Aorta (tissue), 5 donors: Measurements from ENCODE around the gene NFAM1. TPM values are rescaled to one million over a fixed set of nuclear protein-coding genes. Genes with fewer than 3 reads are reported as not detected.

Source experiments
- ATAC-seq: fragments of 200-7000 bp; cut with Tn5 transposase; one replicate; pipeline ENCODE4 v1.9.1; 2022; ENCODE audit warnings: moderate library complexity; ENCODE audit not compliant: low FRiP score
- DNase-seq, 2 donors: peaks; one replicate each; pipeline ENCODE4 v3.0.0-alpha.2; 2020
- H3K27ac ChIP-seq, 2 donors: one replicate each; pipeline ENCODE4 v1.5.1; 2013; ENCODE audit warnings: low read length in 2 of 2, mild to moderate bottlenecking in 2 of 2, moderate library complexity in 2 of 2, control low read depth in 1 of 2, inconsistent platforms in 1 of 2, low read depth in 1 of 2
- H3K27me3 ChIP-seq, 2 donors: one replicate each; pipeline ENCODE4 v1.6.1; 2013; ENCODE audit warnings: control low read depth in 1 of 2, low read length in 1 of 2, mild to moderate bottlenecking in 1 of 2, moderate library complexity in 1 of 2; ENCODE audit not compliant: insufficient read depth in 2 of 2, control insufficient read depth in 1 of 2
- H3K36me3 ChIP-seq, 2 donors: one replicate each; pipeline ENCODE4 v1.6.1; 2013; ENCODE audit warnings: control low read depth in 1 of 2, low read length in 1 of 2, mild to moderate bottlenecking in 1 of 2; ENCODE audit not compliant: insufficient read depth in 2 of 2, control insufficient read depth in 1 of 2
- H3K4me1 ChIP-seq, 2 donors: one replicate each; pipeline ENCODE4 v1.6.1; 2013; ENCODE audit warnings: low read length in 2 of 2, control low read depth in 1 of 2, mild to moderate bottlenecking in 1 of 2, moderate library complexity in 1 of 2; ENCODE audit not compliant: insufficient read depth in 2 of 2, control insufficient read depth in 1 of 2
- H3K4me3 ChIP-seq, 2 donors: one replicate each; pipeline ENCODE4 v1.5.1; 2013; ENCODE audit warnings: low read length in 2 of 2, control low read depth in 1 of 2, mild to moderate bottlenecking in 1 of 2
- H3K9me3 ChIP-seq: one replicate; pipeline ENCODE4 v1.6.1; 2013; ENCODE audit warnings: mild to moderate bottlenecking, low read length; ENCODE audit not compliant: control insufficient read depth
- WGBS, 2 donors: extraction: QIAGEN DNeasy Blood & Tissue Kit; methylation state at CpG; one replicate each; pipeline ENCODE4 v1.1.7; 2013; 5-methylcytosine and 5-hydroxymethylcytosine counted together
- intact Hi-C, 2 donors: fragments of 100-400 bp; cut with DNase I; formaldehyde crosslinking; loops; one replicate each; pipeline versions ENCODE4 v1.14.2 to v1.15.0; 2022
- polyA plus RNA-seq, 2 donors: library from polyadenylated mRNA; stranded (reverse); fragments of 200-250 nt; gene quantifications; one replicate each; pipeline ENCODE4 v1.2.3, GENCODE V29; 2013
- total RNA-seq, 2 donors: library from RNA; stranded (reverse); fragmentation: NEBNext Ultra II Directional; extraction: Animal tissue kit (Norgen Biotek cat#: 25700); gene quantifications; one replicate each; pipeline ENCODE4 v1.2.1, GENCODE V29; 2021
- donor health status: healthy with polysubstance abuse.
- donor health status: Bipolar disorder and iron deficiency.
- donor health status: DM: no; HTN: no; CAD: no.
- donor health status: DM: no; HTN: no; CAD: no.
- donor health status: DM: yes; HTN: yes; CAD: no.

The NFAM1 gene
- total and polyA plus RNA-seq, 4 donors: 0.38 to 10.5 (median 3.9) TPM

DNA sequence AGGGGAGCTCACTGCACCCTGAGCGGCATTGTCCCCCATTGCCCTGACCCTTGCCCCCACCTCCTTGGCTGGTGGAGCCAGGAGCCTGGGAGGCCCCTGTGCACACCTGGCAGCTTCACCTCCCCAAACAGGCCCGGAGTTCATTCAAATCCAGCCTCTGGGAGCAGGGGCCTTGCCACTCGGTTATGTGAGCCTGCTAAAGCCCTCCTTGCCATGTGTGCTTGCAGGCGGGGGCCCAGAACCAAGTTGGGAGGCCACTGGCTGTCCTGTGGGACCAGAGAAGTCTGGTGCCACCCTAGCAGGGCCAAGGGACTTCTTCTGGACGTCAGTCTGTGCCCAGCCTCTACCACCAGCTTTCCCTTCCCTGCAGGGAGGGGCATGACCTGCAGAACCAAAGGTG lies 48.9 kb downstream of the NFAM1 start:
- Histone ChIP-seq H3K27me3 (no peaks in the 10 kb centered on the region), H3K4me1 (no peaks in the 10 kb centered on the region), H3K4me3 (no peak overlapping the region), H3K36me3 (no peaks in the 10 kb centered on the region), H3K27ac (no peak overlapping the region), H3K9me3 (no peaks in the 10 kb centered on the region)
- ATAC-seq (no peak), DNase-seq (no peak)
- intact Hi-C loops: no loop called here
- WGBS, 2 donors: 88 to 94% methylated on average over 5 of the region's 5 CpGs

DNA sequence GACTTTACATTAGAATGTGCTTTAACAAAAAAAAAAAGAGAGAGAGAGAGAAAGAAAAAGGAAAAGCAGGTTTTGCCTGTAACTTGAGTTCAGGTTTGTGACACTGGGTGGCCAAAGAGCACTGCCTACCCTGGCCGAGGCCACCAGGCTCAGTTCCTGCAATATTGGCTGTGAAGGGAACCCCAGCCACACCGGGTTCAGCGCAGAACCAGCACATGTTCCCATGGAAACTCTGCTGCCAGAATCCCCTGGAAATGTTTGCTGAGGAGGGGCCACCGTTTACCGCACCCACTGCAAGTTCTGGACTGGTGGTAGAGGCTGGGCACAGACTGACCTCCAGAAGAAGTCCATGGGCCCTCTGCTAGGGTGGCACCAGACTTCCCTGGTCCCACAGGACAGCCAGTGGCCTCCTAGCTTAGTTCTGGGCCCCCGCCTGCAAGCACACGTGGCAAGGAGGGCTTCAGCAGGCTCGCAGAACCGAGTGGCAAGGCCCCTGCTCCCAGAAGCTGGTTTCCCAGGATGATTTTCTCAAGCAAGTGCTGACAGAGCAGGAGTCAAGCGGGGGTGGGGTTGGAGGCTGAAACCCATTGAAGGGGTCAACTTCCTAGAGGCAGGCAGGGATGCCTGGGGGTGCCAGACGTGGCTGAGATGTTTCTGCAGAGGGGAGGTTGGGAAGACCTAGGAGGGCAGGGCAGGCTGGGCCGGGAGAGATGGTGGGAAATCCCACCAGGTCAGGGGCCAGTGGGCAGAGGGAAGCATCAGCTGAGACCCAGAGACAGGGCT lies 51.2 kb downstream of the NFAM1 start:
- Histone ChIP-seq H3K4me3 (no peak overlapping the region), H3K27ac (no peak overlapping the region), H3K36me3 (no peaks in the 10 kb centered on the region), H3K4me1 (no peaks in the 10 kb centered on the region), H3K9me3 (no peaks in the 10 kb centered on the region), H3K27me3 (peaks cover 0 to 2% of the 10 kb centered on the region in 2 donors)
- 83% methylated on average over 12 of the region's 12 CpGs for WGBS, 2 donors
- ATAC-seq (no peak), DNase-seq (no peak)
- intact Hi-C loops: no loop called here

DNA sequence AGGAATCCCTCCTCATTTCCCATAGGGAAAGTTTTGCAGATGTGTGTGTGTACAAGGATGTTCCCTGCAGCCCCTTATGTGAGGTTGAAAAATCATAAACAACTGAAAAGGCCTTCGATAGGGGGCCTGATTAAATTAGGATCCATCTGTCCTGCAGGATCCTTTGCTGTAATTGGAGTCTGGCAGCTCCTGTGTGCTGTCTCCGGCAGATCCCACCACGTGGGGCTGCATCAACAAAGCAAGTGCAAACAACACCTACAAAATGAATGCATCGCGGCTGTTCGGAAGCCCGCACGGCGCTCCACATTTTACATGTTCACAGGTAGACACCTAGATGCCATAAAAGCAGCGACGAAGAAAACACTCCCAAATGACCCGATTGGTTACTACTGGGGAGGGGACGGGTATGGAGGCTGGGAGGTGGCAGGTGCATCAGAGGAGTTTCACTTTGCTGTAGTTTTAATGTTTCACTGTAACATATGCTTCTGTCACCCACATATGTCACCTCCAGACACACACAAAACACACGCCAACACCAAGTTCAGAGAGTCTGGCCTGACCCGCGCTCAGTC lies 52.2 kb downstream of the NFAM1 start:
- WGBS, 2 donors: 91 to 94% methylated on average over 16 of the region's 16 CpGs
- Histone ChIP-seq H3K4me1 (no peaks in the 10 kb centered on the region), H3K9me3 (no peaks in the 10 kb centered on the region), H3K27me3 (peaks cover 0 to 2% of the 10 kb centered on the region in 2 donors), H3K36me3 (no peaks in the 10 kb centered on the region), H3K27ac (no peak overlapping the region), H3K4me3 (no peak overlapping the region)
- no peak for DNase-seq
- no peak for ATAC-seq
- intact Hi-C loops: no loop called here

DNA sequence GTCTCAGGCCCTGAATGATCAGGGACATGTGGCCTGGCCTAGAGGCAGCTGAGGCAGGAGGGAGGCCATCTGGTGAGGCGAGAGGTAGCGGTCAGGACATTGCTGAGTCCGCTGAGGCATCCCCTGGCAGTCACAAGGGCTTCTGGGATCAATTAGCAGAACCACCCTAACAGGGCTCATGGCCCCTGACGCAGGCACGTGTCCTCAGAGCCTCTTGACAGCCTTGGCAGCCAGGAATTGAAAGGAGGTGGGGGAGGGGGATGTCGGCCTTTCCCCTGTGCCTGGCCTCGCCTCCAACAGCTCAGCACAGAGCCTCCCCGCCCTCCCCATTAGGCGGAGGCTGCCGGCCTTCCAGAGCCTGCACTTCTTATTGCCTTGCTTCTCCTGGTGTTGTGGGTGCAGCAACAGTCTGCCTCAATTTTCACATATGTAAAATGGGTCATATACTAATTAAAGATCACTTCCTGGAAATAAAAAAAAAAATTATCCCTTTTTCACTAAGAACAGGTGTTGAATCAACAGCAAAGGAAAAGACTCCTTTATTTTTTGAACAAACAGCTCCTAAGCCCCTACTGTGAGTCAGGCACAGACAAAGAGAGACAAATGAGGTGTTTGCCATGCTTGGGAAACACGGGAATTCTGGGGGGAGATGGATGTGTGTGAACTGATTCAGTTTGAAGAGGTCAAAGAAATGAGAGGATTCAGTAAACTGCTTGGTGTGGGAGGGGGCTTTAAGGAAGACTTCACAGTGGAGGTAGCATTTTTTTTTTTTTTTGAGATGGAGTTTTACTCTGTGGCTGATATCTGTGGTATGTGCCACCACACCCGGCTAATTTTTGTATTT lies 55.3 kb downstream of the NFAM1 start:
- intact Hi-C loops: no loop called here
- Histone ChIP-seq H3K4me3 (no peak overlapping the region), H3K27me3 (peaks cover 0 to 2% of the 10 kb centered on the region in 2 donors), H3K4me1 (no peaks in the 10 kb centered on the region), H3K36me3 (no peaks in the 10 kb centered on the region), H3K27ac (no peak overlapping the region), H3K9me3 (no peaks in the 10 kb centered on the region)
- 52 to 59% methylated on average over 12 of the region's 12 CpGs for WGBS, 2 donors
- ATAC-seq (peak; percentile 71), DNase-seq (peak; percentile 81 to 90)

DNA sequence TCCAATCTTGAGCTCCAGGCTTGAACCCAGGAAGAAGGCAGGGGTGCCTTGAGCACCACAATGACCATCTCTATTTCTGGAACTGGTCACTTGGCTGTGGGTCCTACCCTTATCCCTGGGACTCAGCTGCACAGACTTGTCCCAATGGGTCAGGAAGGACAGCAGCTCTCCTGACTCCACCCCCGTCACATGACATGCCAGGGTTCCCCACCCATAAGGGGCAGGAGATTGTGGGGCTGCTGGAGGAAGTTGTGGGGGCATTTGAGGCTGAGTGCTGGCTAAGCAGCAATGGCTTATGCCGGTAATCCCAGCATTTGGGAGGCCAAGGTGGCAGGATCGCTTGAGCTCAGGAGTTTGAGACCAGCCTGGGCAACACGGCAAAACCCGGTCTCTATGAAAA lies 56.2 kb downstream of the NFAM1 start:
- H3K27me3 ChIP-seq: peaks cover 0 to 2% of the 10 kb centered on the region in 2 donors
- ATAC-seq (peak; percentile 37), DNase-seq (peak in 1 of 2 donors; percentile 76)
- intact Hi-C loops: no loop called here
- WGBS, 2 donors: 75 to 82% methylated on average over 5 of the region's 5 CpGs
- H3K27ac ChIP-seq: no peak overlapping the region
- no peaks in the 10 kb centered on the region for H3K9me3 ChIP-seq
- no peaks in the 10 kb centered on the region for H3K4me1 ChIP-seq
- no peaks in the 10 kb centered on the region for H3K36me3 ChIP-seq
- no peak overlapping the region for H3K4me3 ChIP-seq

DNA sequence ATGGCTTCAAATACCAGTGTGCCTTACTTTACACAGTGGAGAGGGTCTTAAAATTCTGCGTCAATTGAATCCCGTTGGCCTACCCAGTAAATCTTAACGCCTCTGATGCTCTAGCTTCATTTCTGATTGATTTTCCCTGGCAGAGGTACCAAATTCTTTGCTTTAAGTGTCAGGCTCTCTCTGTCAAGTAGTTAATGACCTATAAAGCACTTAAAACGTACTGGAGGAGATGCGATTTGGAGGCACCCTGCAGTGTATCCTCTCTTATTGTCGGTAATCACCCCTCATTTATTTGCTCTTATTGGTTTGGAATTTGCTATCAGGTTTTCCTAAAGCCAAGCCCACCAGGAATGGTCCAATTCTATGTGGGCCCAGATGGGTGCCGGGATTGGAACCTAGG lies 59.2 kb downstream of the NFAM1 start:
- ATAC-seq (no peak), DNase-seq (no peak)
- Histone ChIP-seq H3K9me3 (no peaks in the 10 kb centered on the region), H3K4me3 (no peak overlapping the region), H3K4me1 (no peaks in the 10 kb centered on the region), H3K27me3 (peaks cover 0 to 2% of the 10 kb centered on the region in 2 donors), H3K36me3 (no peaks in the 10 kb centered on the region), H3K27ac (no peak overlapping the region)
- 86 to 90% methylated on average over 7 of the region's 7 CpGs for WGBS, 2 donors
- intact Hi-C loops: no loop called here

DNA sequence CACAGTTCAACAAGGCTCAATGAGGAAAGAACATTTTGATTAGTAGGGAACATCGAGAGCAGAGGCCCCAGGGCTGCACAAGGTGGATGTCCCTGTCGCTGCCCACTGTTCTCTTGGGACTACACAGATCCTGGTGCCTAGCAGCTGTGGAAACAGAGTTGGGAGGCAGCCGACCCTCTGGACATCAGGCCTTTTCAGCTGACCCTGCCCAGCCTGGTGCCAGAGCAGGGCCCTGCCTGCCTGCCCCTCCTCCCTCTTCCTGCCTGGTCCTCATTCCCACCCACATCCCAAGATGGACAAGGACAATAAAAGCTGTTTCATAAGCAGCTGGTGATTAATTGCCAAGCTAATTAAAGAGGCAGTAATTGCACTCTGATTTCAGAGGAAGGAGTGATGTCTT lies 60.7 kb downstream of the NFAM1 start:
- ATAC-seq (no peak), DNase-seq (no peak)
- Histone ChIP-seq H3K4me1 (no peaks in the 10 kb centered on the region), H3K27ac (no peak overlapping the region), H3K36me3 (no peaks in the 10 kb centered on the region), H3K27me3 (no peaks in the 10 kb centered on the region), H3K9me3 (no peaks in the 10 kb centered on the region), H3K4me3 (no peak overlapping the region)
- intact Hi-C loops: no loop called here
- 73 to 74% methylated on average over 3 of the region's 3 CpGs for WGBS, 2 donors

DNA sequence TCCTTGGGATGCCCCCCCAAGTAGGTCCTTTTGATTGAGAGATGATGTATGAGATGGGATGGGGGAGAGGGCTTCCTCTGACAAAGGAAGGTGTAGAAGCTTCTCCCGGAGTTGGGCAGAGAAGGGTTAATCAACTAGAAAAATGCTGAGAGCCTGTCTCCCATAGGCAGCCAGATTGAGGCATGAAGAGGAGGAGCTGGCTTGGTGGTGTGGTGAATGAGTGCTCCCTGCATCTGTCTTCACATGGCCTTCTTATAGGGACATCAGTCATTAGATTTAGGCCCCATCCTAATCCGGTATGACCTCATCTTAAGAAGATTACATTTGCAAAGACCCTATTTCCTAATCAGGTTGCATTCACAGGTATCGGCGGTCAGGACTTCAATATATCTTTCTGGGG lies 61.1 kb downstream of the NFAM1 start:
- no peak overlapping the region for H3K27ac ChIP-seq
- no peaks in the 10 kb centered on the region for H3K27me3 ChIP-seq
- no peaks in the 10 kb centered on the region for H3K36me3 ChIP-seq
- H3K9me3 ChIP-seq: no peaks in the 10 kb centered on the region
- DNase-seq (no peak), ATAC-seq (no peak)
- intact Hi-C loops: no loop called here
- WGBS, 2 donors: 85 to 88% methylated on average over 4 of the region's 4 CpGs
- H3K4me3 ChIP-seq: no peak overlapping the region
- H3K4me1 ChIP-seq: no peaks in the 10 kb centered on the region
